Sigmoid colon (tissue), 4 donors: ENCODE results near the gene NCS1.

Experiments used
- EP300 ChIP-seq, 4 donors: sonication (generic); formaldehyde crosslinking; IDR thresholded peaks; one replicate each; pipeline ENCODE4 v1.6.1; 2017; ENCODE audit warnings: antibody characterized with exemption in 4 of 4
- POLR2A ChIP-seq, 2 donors: fragments of 450-650 bp; IDR thresholded peaks; one replicate each; pipeline ENCODE4 v1.6.1; 2016; ENCODE audit warnings: antibody characterized with exemption in 2 of 2, mild to moderate bottlenecking in 2 of 2, moderate library complexity in 2 of 2

DNA sequence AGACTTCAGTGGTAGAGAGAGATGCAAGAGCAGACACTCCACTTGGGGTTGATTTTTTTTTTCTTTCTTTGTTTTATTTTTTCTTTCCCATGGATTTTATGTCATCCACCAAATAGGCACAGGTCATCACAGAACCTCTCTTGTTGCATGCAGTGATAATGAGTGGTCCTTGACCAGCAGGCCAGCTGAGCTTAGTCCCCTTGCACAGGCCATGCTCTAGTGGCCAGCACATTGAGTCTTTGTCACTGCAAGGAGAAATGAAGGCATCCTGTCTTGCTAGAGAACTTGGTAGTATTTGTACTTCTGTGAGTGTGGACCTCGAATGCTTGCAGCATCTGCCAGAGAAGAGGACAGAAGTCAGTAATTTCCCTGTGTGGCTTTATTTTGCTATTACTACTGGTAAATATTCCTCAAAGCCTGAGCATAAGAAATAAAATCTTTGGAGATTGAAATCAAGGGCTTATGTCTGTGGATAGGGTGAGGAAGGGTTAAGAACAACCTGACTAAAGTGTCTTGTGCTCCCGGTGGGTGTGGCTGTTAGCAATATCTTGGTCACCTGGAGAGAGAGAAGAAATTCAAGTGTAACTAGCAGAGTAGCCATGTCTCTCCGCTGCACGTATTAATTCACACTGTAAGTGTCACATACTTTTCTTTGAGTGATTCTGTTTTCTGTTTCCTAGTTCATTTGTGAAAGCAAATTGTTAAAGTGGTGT, 45.3 kb upstream of the NCS1 start:
- TF ChIP-seq EP300 (IDR thresholded peaks at IDR 0.05), result no peak
- no peak for TF ChIP-seq POLR2A (IDR thresholded peaks at IDR 0.05)
